Activated CD4-positive, alpha-beta T cell treated with anti-CD3 and anti-CD28 coated beads, Interleukin-2, Interleukin-6, amounts not matched to agents 100 ng/mL and 50 ng/mL, durations not matched to agents 16 hours and 8 hours (primary cell): Measurements from ENCODE around the gene CLMP.
"Not testable (repeated sequence)": the region's sequence is repeated elsewhere in the genome, so short reads cannot be mapped to it uniquely, and the experiment has no call there.

Experiments
- DNase-seq: peaks from one replicate; pipeline ENCODE4 v3.0.0-alpha.2; 2020

CLMP gene

DNA sequence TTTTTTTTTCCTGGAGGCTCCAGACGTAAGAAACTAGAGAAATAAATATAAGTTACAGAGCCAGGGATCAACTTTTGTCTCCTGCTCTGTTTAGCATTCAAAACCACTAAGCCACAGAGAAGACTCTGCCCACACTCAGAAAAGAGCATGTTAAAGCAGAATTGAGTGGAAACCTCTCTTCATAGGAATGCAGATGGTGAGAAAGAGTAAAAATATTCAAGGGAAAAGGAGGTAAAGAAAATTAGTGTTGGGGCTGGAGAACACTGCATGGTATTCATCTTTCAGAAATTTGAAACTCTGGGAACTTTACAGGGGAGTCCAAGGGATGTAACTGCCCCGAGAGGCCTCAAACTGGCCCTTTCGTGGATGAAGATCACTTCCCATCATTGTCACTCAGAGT, 65.1 kb downstream of the CLMP start:
- no peak for DNase-seq

DNA sequence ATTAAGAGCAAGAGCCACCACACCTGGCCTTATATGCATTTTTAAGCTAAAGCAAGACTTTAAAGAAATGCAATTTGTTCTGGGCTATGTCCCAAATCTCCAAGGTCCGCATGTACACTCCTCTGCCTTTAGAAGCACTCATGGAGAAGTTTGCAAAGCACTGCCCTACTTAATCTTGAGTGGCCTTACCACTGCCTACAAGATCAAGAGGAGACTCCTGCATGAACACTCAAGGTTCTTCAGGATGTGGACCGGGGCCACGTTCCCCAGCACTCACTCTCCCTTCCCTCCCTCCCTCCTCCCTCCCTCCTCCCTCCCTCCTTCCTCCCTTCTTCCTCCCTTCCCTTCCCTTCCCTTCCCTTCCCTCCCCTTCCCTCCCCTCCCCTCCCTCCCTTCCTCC, 69.9 kb downstream of the CLMP start:
- no peak for DNase-seq

DNA sequence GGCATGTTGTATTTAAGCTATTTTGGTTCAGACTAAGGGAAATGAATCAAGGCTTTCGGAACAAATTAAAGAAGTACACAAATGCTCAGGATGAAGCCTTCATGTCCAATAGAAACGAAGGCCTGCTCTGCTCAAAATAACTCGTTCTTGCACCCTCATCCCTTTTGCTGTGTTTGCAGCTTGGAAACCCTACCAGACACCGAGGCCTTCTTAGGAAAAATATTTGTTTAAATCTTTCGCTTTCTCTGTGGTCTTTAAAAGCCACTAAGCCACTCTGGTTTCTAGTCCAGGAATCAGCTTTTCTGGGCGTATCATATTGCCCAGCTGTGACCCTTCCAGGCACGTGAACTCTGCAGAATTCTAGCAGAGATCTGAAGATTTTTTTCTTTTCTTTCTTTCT, 72.2 kb downstream of the CLMP start:
- no peak for DNase-seq

DNA sequence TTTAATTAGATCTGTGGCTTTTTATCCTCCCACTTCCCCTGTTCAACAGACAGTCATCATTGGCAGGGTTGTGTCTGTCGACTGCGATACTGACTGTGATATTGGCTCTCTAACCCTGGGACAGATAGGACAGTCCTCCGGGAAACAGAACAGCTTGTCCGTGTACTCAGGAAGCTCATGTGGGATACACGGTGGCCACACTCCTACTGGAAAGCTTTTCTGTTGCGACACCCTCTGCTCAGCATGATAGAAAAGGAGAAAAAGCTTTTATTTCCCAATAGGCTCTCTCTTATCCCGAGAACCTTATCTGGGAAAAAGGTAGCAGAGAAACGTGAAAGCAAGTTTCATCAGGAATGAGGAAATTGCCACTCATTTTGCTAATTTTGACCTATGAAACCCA, 72.7 kb downstream of the CLMP start:
- no peak for DNase-seq

DNA sequence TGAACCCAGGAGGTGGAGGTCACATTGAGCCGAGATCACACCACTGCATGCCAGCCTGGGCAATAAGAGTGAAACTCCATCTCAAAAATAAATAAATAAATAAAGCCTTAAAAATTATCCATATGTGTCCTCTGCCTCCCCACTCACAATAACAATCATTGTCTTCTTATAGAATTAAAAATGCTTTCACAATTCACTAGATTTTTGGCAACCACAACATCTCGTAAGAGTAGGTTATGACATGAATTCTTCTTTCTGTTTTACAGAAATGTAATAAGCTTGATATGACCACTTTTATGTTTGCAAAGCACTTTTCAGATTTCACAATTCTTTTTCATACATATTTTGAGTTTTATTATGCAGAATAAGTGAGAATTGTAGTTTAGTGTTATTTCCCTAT, 78.6 kb downstream of the CLMP start:
- DNase-seq = no peak

DNA sequence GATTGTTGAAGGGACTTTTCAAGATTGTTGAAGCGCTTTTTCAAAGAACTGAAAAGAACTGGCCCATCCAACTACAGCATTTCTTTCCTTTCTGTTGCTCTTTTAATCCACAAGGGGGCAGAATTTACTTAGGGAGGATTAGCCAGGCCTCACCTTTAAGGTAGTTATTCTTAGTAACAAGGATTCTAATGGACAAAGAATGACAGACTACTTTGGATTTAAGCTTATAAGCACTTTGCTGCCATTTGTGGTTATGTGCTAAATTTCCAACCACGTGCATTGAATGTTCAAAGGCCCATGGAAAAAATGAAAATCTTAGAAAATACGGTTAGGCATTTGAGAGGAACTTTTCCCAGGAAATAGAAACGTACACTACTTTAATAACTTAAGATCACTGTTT, 83.6 kb downstream of the CLMP start:
- DNase-seq = peak; percentile 61

DNA sequence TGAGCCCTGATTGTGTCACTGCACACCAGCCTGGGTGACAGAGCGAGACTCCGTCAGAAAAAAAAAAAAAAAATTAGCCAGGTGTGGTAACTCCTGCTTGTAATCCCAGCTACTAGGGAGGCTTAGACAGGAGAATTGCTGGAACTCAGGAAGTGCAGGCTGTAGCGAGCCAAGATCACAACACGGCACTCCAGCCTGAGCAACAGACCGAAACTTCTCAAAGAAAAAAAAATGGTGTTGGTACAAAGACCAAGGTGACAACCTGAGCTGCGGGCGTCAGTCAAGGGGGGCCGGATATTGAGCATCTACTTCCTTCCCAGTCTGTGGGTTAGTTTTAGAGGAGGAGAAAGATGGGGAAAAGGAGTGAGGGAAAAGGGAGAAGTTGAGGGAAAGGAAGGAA, 84.7 kb downstream of the CLMP start:
- no peak for DNase-seq

DNA sequence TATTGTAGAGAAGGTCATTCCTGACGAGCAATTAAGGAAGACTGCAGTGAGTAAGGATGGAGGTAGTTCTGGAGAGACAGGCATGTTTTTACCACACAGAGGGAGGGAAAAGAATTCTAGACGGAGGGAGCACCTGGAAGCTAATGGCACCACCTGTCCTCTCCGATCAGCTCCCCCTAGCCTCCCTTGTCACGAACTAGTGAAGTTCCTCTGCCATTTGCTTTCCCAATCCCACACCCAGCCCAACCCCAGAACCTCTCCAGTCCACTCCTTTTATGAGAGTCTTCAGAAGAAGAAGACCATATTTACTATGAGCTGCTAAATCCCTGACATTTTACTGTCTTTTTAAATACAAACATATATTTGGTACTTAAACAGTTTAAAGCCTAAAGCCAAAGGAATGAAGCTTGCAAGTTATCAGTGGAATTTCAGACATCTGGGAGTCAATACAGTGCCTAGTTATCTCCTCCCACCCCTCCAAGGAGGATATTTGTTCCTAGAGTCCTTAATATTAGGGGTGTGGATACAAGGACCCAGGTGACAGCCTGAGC, 87.0 kb downstream of the CLMP start:
- DNase-seq = no peak

DNA sequence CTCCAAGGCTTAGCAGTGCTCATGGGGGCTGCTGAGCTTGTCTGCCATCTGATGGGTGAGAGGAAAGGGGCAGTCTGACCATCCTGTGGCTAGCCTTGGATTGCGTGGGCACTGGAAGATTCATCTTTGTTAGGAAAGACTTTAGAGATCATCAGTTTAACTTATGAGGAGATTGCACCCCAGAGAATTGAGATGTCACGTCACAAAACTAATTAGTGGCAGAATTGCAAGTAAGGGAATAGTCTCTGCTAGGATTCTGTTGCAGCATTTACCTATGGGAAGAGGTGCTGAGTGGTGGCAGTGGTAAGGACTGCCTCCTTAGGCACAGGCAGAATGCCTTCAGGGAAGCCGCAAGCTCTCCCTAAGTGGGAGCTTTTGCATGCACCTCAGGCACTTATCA, 90.4 kb downstream of the CLMP start:
- DNase-seq = no peak

DNA sequence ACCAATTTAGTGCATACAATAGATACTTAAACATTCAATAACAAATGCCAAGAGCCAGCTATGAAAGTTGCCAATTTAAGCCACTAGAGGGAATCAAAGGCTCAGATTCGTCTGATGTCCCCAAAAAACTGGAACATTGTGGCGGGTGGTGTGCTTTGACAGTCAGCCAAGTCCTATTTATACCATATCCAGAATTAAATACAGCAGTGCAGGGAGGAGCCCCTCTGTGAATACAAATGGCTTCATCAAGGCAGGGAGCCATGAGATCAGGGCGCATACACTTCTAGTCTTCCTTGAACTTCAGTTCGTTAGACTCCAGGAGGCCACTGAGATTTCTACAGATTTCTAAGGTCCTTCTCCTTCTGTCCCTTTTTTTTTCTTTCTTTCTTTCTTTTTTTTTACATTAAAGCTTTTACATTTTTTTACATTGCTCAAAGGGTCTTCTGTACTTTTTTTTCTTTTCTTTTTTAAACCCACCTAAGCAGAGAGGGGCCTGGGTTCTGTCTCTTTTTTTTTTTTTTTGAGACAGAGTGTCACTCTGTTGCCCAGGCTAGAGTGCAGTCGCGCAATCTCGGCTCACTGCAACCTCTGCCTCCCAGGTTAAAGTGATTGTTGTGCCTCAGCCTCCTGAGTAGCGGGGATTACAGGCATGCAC, 91.6 kb downstream of the CLMP start:
- DNase-seq = peak; percentile 50

DNA sequence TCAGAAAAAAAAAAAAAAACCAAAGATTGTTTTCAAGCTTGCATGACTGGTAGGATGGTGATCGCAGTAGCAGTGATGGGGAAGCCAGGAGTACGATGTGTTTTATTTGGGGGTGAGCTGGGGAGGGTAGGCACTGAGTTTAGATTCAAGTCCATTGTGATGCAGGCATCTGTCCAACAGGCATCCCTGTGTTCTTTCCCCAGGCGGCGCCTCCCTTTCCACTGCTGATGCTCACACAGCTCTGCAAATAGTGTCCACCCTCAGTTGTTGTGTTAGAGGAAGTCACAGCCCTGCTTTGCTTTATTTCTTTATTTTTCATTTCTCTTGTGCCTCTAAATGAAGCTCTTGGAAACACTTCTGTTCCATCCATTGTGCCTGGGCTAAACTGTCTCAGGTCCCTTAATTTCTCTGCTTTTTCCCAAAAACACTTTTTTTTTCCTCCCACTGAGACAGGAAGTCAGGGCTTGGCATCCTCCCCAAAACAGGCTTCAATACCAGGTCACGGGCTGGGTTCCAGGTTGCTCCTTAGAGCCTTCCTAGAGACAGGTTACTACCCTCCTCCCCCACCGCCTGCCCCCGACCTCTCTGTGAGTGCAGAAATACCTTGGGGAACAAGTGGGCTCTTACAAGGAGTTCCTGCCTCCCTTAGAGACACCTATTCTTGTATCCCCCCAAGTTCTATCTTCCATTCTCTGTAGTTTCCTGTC, 94.5 kb downstream of the CLMP start:
- DNase-seq = no peak

DNA sequence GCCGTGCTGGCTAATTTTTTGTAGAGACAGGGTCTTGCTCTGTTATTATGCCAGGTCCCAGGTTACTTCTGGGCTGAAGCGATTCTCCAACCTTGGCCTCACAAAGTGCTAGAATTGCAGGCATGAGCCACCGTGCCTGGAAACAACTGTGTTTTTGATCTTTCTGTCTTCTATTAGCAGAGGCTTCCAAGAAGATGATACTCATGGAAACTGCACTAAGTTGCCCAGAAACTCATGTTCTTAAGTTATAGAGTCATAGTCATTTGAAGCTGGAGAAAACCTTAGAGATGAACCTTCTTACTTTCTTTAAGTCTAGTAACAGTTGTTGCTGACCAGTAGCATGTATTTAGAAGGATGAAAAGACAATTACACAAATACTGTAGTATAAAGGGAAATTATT, 96.1 kb downstream of the CLMP start:
- DNase-seq = no peak

DNA sequence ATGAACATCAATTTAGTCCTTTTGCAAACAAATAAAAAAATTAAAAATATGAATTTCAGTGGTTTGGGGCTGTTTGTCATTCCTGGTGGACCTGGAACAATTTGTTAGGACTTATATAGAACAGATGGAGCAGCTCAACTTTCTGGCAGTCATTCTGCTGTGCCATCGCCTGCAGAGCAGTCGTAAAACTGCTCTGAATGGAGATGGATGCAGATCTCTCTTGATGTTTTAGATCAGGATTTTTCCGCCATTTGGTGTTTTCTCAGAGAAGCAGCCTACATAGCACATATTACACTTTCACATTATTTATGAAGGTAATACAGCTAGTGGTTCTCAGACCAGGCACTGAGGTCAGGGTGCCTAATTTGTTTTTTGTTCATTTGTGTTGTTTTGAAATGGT, 101.3 kb downstream of the CLMP start:
- DNase-seq = no peak

DNA sequence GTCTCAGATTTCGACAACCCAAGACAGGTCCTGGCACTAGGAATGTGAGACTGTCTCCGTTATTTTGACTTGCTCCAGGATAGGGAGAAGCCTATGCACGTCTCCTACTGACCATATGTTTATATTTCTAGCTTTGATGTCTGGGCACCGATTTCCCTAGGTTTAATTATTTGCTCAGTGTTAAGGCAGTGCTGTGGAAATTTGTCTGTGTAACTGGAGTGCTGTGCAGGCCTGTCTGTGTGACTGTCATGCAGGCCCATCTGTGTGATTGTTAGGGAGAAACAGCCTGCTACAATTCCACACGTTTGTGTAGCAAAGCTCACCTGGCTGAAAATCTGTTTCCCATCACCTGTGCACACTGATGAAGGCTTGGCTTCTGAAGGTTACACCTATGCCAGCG, 103.5 kb downstream of the CLMP start:
- no peak for DNase-seq

DNA sequence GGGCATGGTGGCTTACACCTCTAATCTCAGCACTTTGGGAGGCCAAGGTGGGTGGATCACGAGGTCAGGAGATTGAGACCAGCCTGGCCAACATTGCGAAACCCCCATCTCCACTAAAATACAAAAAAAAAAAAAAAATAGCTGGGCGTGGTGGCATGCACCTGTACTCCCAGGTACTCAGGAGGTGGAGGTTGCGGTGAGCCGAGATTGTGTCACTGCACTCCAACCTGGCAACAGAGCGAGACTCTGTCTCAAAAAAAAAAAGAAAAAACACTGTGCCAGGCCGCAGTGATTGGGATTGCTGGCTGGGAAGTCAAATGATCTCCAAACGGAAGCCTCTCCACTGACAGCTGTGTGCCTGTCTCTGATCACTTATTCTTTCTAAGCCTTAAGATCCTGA, 104.9 kb downstream of the CLMP start:
- not testable (repeated sequence) for DNase-seq

DNA sequence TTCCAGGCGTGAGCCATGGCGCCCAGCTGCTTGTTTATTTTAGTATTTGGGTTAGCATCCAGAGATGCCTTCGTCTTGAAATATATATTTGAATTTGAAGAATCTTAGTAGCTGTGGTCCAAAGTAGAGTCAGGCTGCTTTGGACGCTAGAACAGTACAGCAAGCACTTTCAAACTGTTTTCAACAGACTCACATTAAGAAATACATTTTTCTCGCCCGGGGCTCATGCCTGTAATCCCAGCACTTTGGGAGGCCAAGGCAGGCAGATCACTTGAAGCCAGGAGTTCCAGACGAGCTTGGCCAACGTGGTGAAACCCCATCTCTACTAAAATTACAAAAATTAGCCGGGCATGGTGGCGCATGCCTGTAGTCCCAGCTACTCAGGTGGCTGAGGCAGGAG, 106.2 kb downstream of the CLMP start:
- DNase-seq = not testable (repeated sequence)

DNA sequence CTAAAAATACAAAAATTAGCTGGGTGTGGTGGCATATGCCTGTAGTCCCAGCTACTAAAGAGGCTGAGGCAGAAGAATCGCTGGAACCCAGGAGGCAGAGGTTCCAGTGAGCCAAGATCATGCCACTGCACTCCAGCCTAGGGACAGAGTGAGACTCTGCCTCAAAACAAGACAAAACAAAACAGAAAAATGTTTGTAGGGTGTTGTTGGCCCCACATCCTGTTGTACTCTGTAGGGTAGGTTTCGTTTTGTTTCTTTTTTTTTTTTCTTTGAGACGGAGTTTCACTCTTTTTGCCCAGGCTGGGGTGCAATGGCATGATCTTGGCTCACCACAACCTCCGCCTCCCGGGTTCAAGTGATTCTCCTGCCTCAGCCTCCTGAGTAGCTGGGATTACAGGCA, 107.4 kb downstream of the CLMP start:
- peak; percentile 67 for DNase-seq

DNA sequence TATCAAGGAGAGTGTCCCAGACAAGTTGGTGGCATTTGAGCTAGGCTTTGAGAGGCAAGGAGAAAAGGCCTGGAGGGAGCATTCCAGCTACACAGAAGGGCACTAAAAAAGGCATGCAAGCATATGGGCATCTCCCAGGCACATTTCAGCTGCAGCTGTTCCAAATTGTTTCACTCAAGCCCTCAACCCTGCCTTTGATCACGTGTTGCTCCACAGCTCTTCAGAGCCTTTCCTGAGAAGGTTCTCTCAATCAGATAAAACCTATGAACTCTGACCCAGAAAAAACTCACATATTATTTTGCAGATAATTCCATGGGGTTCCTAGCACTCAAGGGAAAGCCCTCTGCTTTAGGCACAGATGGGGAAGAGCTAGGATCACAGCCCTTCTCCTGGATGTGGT, 108.7 kb downstream of the CLMP start:
- no peak for DNase-seq

DNA sequence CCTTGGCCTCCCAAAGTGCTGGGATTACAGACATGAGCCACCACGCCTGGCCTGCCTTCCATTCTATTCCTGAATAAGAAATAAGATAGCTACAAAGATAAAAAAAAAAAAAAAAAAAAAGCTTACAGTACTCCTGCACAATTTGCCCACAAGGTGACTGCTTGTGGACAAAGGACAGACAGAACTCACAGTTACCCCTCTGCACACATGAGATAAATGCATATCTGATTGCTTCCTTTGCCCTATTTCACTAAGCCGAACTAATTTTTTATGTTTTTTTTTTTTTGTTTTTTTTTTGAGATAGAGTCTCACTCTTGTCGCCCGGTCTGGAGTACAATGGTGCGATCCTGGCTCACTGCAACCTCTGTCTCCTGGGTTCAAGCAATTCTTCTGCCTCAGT, 109.6 kb downstream of the CLMP start:
- DNase-seq = no peak

DNA sequence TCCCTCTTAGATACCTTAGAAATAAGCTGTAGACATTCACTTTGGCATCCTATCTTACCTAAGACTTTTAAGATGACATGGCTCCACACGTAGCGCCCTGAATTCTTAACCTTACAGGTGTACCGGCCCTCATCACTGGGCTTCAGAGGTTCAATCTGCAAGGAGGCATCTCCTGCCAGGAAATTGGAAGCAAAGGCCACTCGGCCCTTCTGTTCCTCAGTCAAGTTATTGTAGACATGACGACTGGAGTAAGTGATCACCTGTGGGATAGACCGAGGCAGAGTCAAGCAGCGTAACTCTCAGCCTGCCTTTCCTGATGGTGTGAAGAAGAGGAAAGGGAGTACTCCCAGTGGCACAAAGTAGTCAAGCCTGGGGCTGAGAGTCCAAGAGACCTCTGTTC, 110.6 kb downstream of the CLMP start:
- DNase-seq = no peak

DNA sequence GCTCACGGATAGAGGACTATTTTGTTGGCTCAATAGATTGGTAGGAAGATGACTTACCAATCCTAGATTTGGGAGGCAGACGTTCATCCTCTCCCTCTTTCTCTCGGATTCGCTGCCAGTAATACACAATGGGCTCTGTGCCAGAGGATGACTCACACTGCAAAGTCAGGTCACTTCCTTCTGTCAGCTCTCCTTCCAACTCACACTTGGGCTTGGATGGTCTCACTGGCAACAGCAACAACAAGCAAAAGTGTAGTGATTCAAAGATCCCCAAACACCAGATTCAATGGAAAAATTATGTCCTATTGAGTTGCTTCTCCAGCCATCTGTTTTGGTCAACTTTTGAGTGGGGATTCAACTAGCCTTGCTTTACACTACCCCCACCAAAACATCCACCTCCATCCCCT, 111.4 kb downstream of the CLMP start:
- DNase-seq = peak; percentile 77

DNA sequence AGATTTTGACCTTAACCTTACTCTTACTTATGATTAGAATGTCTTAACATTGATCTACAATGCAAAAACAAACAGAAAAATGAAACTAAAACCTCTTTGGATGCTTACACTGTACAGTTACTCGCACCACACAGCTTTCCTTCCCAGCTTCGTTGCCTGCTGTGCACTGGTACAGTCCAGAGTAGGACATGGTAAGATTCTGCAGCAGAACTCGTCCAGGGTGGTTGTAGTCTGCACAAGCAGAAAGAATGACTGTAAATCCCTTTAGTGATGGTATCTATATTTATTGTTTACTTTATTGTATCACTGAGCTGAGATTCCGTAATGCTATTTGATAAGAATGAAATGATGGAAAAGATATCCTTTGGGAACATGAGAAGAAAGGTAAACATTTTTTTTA, 112.1 kb downstream of the CLMP start:
- DNase-seq = no peak

DNA sequence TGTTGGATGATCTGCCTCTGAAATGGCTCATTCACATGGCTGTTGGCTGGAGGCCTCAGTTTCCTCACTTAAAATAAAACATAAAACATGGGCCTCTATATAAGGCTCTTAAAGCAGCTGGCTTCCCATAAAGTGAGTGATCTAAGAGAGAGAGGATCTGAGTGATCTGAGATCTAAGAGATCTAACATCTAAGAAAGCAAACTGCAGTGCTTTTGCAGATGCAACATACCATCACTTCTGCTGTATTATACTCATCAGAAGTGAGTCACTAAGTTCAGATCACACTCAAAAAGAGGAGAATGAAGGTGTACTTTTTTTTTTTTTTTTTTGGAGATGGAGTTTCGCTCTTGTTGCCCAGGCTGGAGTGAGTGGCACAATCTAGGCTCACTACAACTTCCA, 115.0 kb downstream of the CLMP start:
- no peak for DNase-seq

DNA sequence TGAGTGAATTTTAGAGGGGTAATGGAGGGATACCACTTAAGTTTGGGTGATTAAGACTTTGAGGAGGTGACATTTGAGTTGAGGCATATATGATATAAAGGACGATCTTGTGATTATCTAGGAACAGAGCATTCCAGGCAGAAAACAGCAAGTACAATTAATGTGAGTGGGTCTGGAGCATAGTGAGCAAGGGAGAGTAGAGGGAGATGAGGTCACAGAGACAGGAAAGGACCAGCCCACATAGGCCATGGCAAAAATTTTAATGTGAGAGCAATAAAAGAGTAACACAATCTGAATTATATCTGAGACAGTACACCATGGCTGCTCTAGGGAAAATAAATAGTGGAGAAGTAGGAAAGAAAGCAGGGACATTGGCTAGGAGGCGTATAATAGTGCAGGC, 118.6 kb downstream of the CLMP start:
- no peak for DNase-seq
